IMR-90 (cell line): Measurements from ENCODE around the gene GCNT3. TPM values are rescaled to one million over a fixed set of nuclear protein-coding genes. Genes with fewer than 3 reads are reported as not detected.

Experiments
- ATAC-seq: fragments of 200-7000 bp; cut with Tn5 transposase; 2 replicates; pipeline ENCODE4 v1.9.1; 2020; ENCODE audit warnings: low read depth, mild to moderate bottlenecking, moderate library complexity
- BruUV-seq: library from RNA; stranded (reverse); fragments of 400-500 nt; replicated peaks from 2 replicates; lab custom pipeline; 2021; lab: Mats Ljungman, UMichigan
- CTCF ChIA-PET: fragments of 300-600 bp; formaldehyde crosslinking; extraction: SDS; loops from one replicate; lab custom pipeline; 2021; ENCODE audit warnings: antibody characterized with exemption; lab: Yijun Ruan, JAX
- POLR2A ChIA-PET: fragments of 300-600 bp; sonication (Branson Sonifier 250); formaldehyde crosslinking; loops from one replicate; lab custom pipeline; 2022; ENCODE audit warnings: antibody characterized with exemption; ENCODE audit not compliant: unreplicated experiment; lab: Charles Lee
- DNase-seq: peaks from one replicate; pipeline ENCODE4 v3.0.0; 2013
- H2AFZ ChIP-seq: replicated peaks from 2 replicates; pipeline ENCODE3; 2013; ENCODE audit warnings: low read length, mild to moderate bottlenecking; ENCODE audit not compliant: poor library complexity
- H2AK5ac ChIP-seq: 2 replicates; pipeline ENCODE4 v1.6.1; 2013; ENCODE audit warnings: low read depth, low read length, inconsistent platforms
- H2AK9ac ChIP-seq: replicated peaks from 2 replicates; pipeline ENCODE3; 2013; ENCODE audit warnings: mild to moderate bottlenecking, low read depth, low read length, moderate library complexity; ENCODE audit not compliant: poor library complexity
- H2BK120ac ChIP-seq: 2 replicates; pipeline ENCODE4 v1.6.1; 2013; ENCODE audit warnings: low read depth, low read length, inconsistent platforms
- H2BK15ac ChIP-seq: 3 replicates; pipeline ENCODE4 v1.6.1; 2013; ENCODE audit warnings: low read depth, low read length, inconsistent platforms
- H2BK20ac ChIP-seq: 2 replicates; pipeline ENCODE4 v1.6.1; 2013; ENCODE audit warnings: low read depth, mild to moderate bottlenecking, inconsistent platforms, low read length, moderate library complexity
- H2BK5ac ChIP-seq: 2 replicates; pipeline ENCODE4 v1.6.1; 2013; ENCODE audit warnings: mild to moderate bottlenecking, low read depth, low read length, inconsistent platforms; ENCODE audit not compliant: poor library complexity, severe bottlenecking
- H3K14ac ChIP-seq: replicated peaks from 2 replicates; pipeline ENCODE4 v1.6.1; 2013; ENCODE audit warnings: low read depth, low read length, inconsistent platforms
- H3K18ac ChIP-seq: 2 replicates; pipeline ENCODE4 v1.6.1; 2013; ENCODE audit warnings: low read depth, low read length, control low read depth
- H3K23ac ChIP-seq: 2 replicates; pipeline ENCODE4 v1.6.1; 2013; ENCODE audit warnings: low read depth, low read length, inconsistent platforms
- H3K27ac ChIP-seq: 2 replicates; pipeline ENCODE4 v1.5.1; 2013; ENCODE audit warnings: mild to moderate bottlenecking, control low read depth, low read length; ENCODE audit not compliant: insufficient read depth
- H3K27me3 ChIP-seq: 2 replicates; pipeline ENCODE4 v1.6.1; 2013; ENCODE audit warnings: low read length; ENCODE audit not compliant: control insufficient read depth, insufficient read depth
- H3K36me3 ChIP-seq: 2 replicates; pipeline ENCODE4 v1.6.1; 2013; ENCODE audit warnings: low read length, mixed read lengths; ENCODE audit not compliant: control insufficient read depth, insufficient read depth
- H3K4ac ChIP-seq: 2 replicates; pipeline ENCODE4 v1.6.1; 2013; ENCODE audit warnings: low read depth, low read length, inconsistent platforms
- H3K4me1 ChIP-seq: 2 replicates; pipeline ENCODE4 v1.6.1; 2013; ENCODE audit warnings: low read length, mixed read lengths; ENCODE audit not compliant: control insufficient read depth, insufficient read depth
- H3K4me2 ChIP-seq: 2 replicates; pipeline ENCODE4 v1.6.1; 2013; ENCODE audit warnings: low read depth, mild to moderate bottlenecking, control low read depth, low read length, moderate library complexity
- H3K4me3 ChIP-seq: 2 replicates; pipeline ENCODE4 v1.5.1; 2013; ENCODE audit warnings: low read depth, mild to moderate bottlenecking, control low read depth, low read length, moderate library complexity; ENCODE audit not compliant: insufficient read depth
- H3K56ac ChIP-seq: 2 replicates; pipeline ENCODE4 v1.6.1; 2013; ENCODE audit warnings: low read length, inconsistent platforms; ENCODE audit not compliant: insufficient read depth; ENCODE audit errors: extremely low read depth
- H3K79me1 ChIP-seq, 2 experiments: 2 replicates each; pipeline ENCODE4 v1.6.1; 2013; ENCODE audit warnings: low read length in 2 of 2, inconsistent platforms in 1 of 2, low read depth in 1 of 2
- H3K9ac ChIP-seq: 2 replicates; pipeline ENCODE4 v1.6.1; 2013; ENCODE audit warnings: low read depth, low read length, control low read depth
- H3K9me1 ChIP-seq: 2 replicates; pipeline ENCODE4 v1.6.1; 2013; ENCODE audit warnings: low read length, inconsistent platforms; ENCODE audit not compliant: insufficient read depth
- H3K9me3 ChIP-seq: 2 replicates; pipeline ENCODE4 v1.6.1; 2013; ENCODE audit warnings: low read length; ENCODE audit not compliant: control insufficient read depth, insufficient read depth
- H4K20me1 ChIP-seq: 2 replicates; pipeline ENCODE4 v1.6.1; 2013; ENCODE audit warnings: low read length, inconsistent platforms; ENCODE audit not compliant: insufficient read depth
- H4K5ac ChIP-seq: 2 replicates; pipeline ENCODE4 v1.6.1; 2013; ENCODE audit warnings: mild to moderate bottlenecking, low read depth, low read length, control low read depth
- H4K8ac ChIP-seq, 2 experiments: 2 replicates each; pipeline ENCODE4 v1.6.1; 2013; ENCODE audit warnings: low read depth in 2 of 2, low read length in 2 of 2, control low read depth in 1 of 2, inconsistent platforms in 1 of 2
- H4K91ac ChIP-seq: 2 replicates; pipeline ENCODE4 v1.6.1; 2013; ENCODE audit warnings: low read depth, low read length, inconsistent platforms; ENCODE audit not compliant: insufficient read depth
- BHLHE40 ChIP-seq: fragments of 150-350 bp; IDR thresholded peaks from 2 replicates; pipeline ENCODE4 v1.6.1; 2016; ENCODE audit warnings: mild to moderate bottlenecking, low read depth, low read length
- CEBPB ChIP-seq: IDR thresholded peaks from 2 replicates; pipeline ENCODE4 v1.6.1; 2012; ENCODE audit warnings: low read depth, low read length, improper control_type of control experiment
- CHD1 ChIP-seq: IDR thresholded peaks from 2 replicates; pipeline ENCODE4 v1.6.1; 2012; ENCODE audit warnings: low read depth, low read length, improper control_type of control experiment
- CTCF ChIP-seq: conservative IDR thresholded peaks from 2 replicates; pipeline ENCODE4 v1.5.1; 2012; ENCODE audit warnings: mild to moderate bottlenecking, low read depth, low read length, improper control_type of control experiment
- ELK1 ChIP-seq: fragments of 150-350 bp; IDR thresholded peaks from 2 replicates; pipeline ENCODE4 v1.6.1; 2016; ENCODE audit warnings: low read depth, mild to moderate bottlenecking, low read length, moderate library complexity, borderline replicate concordance
- FOS ChIP-seq: fragments of 150-350 bp; IDR thresholded peaks from 2 replicates; pipeline ENCODE4 v1.6.1; 2016; ENCODE audit warnings: low read depth, low read length
- MAFK ChIP-seq: IDR thresholded peaks from 2 replicates; pipeline ENCODE4 v1.6.1; 2012; ENCODE audit warnings: low read depth, low read length, improper control_type of control experiment
- MAZ ChIP-seq: IDR thresholded peaks from 2 replicates; pipeline ENCODE4 v1.6.1; 2012; ENCODE audit warnings: low read depth, mild to moderate bottlenecking, low read length, improper control_type of control experiment, moderate library complexity, borderline replicate concordance
- MXI1 ChIP-seq: IDR thresholded peaks from 2 replicates; pipeline ENCODE4 v1.6.1; 2012; ENCODE audit warnings: low read depth, mild to moderate bottlenecking, low read length, moderate library complexity, borderline replicate concordance
- POLR2A ChIP-seq: IDR thresholded peaks from 2 replicates; pipeline ENCODE4 v1.6.1; 2012; ENCODE audit warnings: mild to moderate bottlenecking, low read depth, low read length
- RAD21 ChIP-seq: IDR thresholded peaks from 2 replicates; pipeline ENCODE4 v1.6.1; 2012; ENCODE audit warnings: low read length, improper control_type of control experiment
- RCOR1 ChIP-seq: IDR thresholded peaks from 2 replicates; pipeline ENCODE4 v1.6.1; 2012; ENCODE audit warnings: mild to moderate bottlenecking, low read length, improper control_type of control experiment; ENCODE audit not compliant: insufficient replicate concordance
- RFX5 ChIP-seq: IDR thresholded peaks from 2 replicates; pipeline ENCODE4 v1.8.0; 2012; ENCODE audit warnings: low read depth, mild to moderate bottlenecking, low read length, moderate library complexity
- SMC3 ChIP-seq: fragments of 150-350 bp; IDR thresholded peaks from 2 replicates; pipeline ENCODE4 v1.6.1; 2016; ENCODE audit warnings: low read depth, mild to moderate bottlenecking, antibody characterized with exemption, low read length, moderate library complexity
- USF2 ChIP-seq: fragments of 150-350 bp; IDR thresholded peaks from 2 replicates; pipeline ENCODE4 v1.6.1; 2017; ENCODE audit warnings: mild to moderate bottlenecking, antibody characterized with exemption, low read length, low read depth
- WGBS, 2 experiments: methylation state at CpG; one replicate each; pipeline versions ENCODE4 v1.1.5 to v1.1.7; 2013; ENCODE audit warnings: missing lambda C conversion rate in 2 of 2; ENCODE audit not compliant: insufficient read length in 1 of 2; ENCODE audit errors: extremely low coverage in 2 of 2; 5-methylcytosine and 5-hydroxymethylcytosine counted together
- dilution Hi-C: fragments of 300-500 bp; cut with HindIII; formaldehyde crosslinking; loops from one replicate; pipeline ENCODE4 v1.14.3; 2018; ENCODE audit warnings: low sequenced_read_pairs; ENCODE audit not compliant: unreplicated experiment
- in situ Hi-C: fragments of 300-500 bp; cut with MboI; formaldehyde crosslinking; loops from 3 replicates; pipeline ENCODE4 v1.14.3; 2019; ENCODE audit warnings: low sequenced_read_pairs, inconsistent platforms, mixed read lengths
- intact Hi-C: fragments of 100-400 bp; cut with micrococcal nuclease; formaldehyde crosslinking; loops from 2 replicates; pipeline ENCODE4 v1.10.0; 2022
- polyA plus RNA-seq, 3 experiments: library from polyadenylated mRNA; depleted of rRNA; stranded (reverse); fragments of >200 nt; gene quantifications; 2 replicates each; pipeline ENCODE4 v1.2.3, GENCODE V29; 2012; ENCODE audit warnings: low replicate concordance in 1 of 3
- total RNA-seq: library from RNA; depleted of rRNA; stranded (reverse); fragments of >200 nt; gene quantifications from 2 replicates; pipeline ENCODE4 v1.2.3, GENCODE V29; 2012

Gene GCNT3
- total and polyA plus RNA-seq, 2 of the 4 experiments (the other 2 are of a cell fraction), result not detected

GRCh38 chr15:59571606-59572005, 40.0 kb upstream of the GCNT3 start:
- Histone ChIP-seq H4K8ac (no peak overlapping the region), H3K23ac (no peak overlapping the region), H4K91ac (no peak overlapping the region), H3K27me3 (peaks cover 8% of the 10 kb centered on the region), H4K5ac (no peak overlapping the region), H2BK5ac (no peak overlapping the region), H3K27ac (no peak overlapping the region), H3K36me3 (no peaks in the 10 kb centered on the region), H2AK9ac (no peak overlapping the region), H3K4me1 (no peaks in the 10 kb centered on the region), H3K9me3 (no peaks in the 10 kb centered on the region), H3K14ac (no peak overlapping the region), H2AK5ac (no peak overlapping the region), H3K18ac (no peak overlapping the region), H2AFZ (no peak overlapping the region), H3K9me1 (no peaks in the 10 kb centered on the region), H2BK20ac (no peak overlapping the region), H3K4me2 (no peak overlapping the region), H4K20me1 (no peaks in the 10 kb centered on the region), H3K56ac (no peak overlapping the region), H3K9ac (no peak overlapping the region), H3K79me1 (no peaks in the 10 kb centered on the region), H2BK120ac (no peak overlapping the region), H3K4ac (no peak overlapping the region), H2BK15ac (no peak overlapping the region), H3K4me3 (no peak overlapping the region)
- dilution Hi-C loops, result no loop called here
- TF ChIP-seq CHD1 (no peak), MAZ (no peak), RFX5 (no peak), SMC3 (no peak), FOS (no peak), POLR2A (no peak), USF2 (no peak), MXI1 (no peak), CEBPB (no peak), MAFK (no peak), RCOR1 (no peak), ELK1 (no peak), BHLHE40 (no peak), CTCF (no peak), RAD21 (no peak)
- no TSS peak for BruUV-seq
- DNase-seq, result no peak
- ATAC-seq, result peak; percentile 51
- in situ Hi-C loops, result no loop called here
- intact Hi-C loops, result no loop called here
- POLR2A ChIA-PET, result interaction anchor here (0.6 kb wide), 1 partner anchor 29 kb away, joined by 3 read pairs; no protein-coding TSS in a partner anchor
- CTCF ChIA-PET, result interaction anchor here (0.5 to 0.7 kb wide), 2 partner anchors 55 to 150 kb away, joined by 4 to 5 read pairs; no protein-coding TSS in a partner anchor
- no CpG with 5 or more reads among the region's 6 CpGs for WGBS, 2 experiments
